SK-N-SH treated with all-trans-retinoic acid at 6 μM for 48 hours (cell line): Measurements from ENCODE around the gene OR5A2.

Experiments used
- SNAI2 ChIP-seq: fragments of 250-450 bp; sonication (Bioruptor Pico); IDR thresholded peaks from 2 replicates; pipeline ENCODE4 v1.5.0; 2020; ENCODE audit warnings: mild to moderate bottlenecking, moderate library complexity
- ZC3H10 ChIP-seq: fragments of 250-450 bp; sonication (Bioruptor Pico); IDR thresholded peaks from 2 replicates; pipeline ENCODE4 v1.5.1; 2021; ENCODE audit warnings: mild to moderate bottlenecking, moderate library complexity
- TF ChIP-seq, protein P1 (sequence below): fragments of 250-450 bp; sonication (Bioruptor Pico); IDR thresholded peaks from 2 replicates; pipeline ENCODE4 v1.8.0; 2020; ENCODE audit warnings: mild to moderate bottlenecking, moderate library complexity, borderline replicate concordance

DNA sequence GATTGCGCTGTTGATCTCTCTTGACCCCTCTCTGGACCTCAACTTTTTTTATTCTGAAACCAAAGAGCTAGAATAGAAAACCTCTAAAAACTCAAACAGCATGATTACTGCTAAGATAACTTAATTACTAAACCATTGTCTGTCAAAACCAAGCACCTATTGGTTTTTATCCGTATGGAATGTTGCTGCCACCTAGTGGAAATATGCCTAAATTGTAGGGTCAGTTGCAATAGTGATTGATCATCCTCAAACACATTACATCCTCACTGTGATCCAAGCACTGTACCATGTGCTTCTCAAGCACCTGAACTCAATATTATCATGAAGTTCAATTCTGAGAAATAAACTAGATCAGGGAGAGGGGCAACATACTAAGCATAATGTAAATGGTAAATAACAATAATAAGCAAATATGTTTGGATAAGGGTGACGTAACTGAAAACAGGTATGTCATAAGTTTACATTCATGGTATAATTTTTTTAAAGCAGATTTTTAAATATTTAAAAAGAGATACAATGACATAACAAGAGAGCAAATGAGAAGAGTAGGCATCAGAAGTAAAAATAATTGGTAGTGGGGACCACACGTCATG is 3.8 kb upstream of the OR5A2 start:
- TF ChIP-seq ZC3H10 (no peak), SNAI2 (CRISPR knock-in tag) (no peak)
- TF ChIP-seq, protein P1, sequence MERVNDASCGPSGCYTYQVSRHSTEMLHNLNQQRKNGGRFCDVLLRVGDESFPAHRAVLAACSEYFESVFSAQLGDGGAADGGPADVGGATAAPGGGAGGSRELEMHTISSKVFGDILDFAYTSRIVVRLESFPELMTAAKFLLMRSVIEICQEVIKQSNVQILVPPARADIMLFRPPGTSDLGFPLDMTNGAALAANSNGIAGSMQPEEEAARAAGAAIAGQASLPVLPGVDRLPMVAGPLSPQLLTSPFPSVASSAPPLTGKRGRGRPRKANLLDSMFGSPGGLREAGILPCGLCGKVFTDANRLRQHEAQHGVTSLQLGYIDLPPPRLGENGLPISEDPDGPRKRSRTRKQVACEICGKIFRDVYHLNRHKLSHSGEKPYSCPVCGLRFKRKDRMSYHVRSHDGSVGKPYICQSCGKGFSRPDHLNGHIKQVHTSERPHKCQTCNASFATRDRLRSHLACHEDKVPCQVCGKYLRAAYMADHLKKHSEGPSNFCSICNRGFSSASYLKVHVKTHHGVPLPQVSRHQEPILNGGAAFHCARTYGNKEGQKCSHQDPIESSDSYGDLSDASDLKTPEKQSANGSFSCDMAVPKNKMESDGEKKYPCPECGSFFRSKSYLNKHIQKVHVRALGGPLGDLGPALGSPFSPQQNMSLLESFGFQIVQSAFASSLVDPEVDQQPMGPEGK (CRISPR knock-in tag): no peak
